ENCODE data around the gene AGK. TPM values are rescaled to one million over a fixed set of nuclear protein-coding genes. Genes with fewer than 3 reads are reported as not detected.

AGK gene
- total and polyA plus RNA-seq, 2 of the 8 experiments (the other 6 are each of a cell fraction or from before 2014, with no cell fraction given) = 25.8 to 34.0 TPM

DNA sequence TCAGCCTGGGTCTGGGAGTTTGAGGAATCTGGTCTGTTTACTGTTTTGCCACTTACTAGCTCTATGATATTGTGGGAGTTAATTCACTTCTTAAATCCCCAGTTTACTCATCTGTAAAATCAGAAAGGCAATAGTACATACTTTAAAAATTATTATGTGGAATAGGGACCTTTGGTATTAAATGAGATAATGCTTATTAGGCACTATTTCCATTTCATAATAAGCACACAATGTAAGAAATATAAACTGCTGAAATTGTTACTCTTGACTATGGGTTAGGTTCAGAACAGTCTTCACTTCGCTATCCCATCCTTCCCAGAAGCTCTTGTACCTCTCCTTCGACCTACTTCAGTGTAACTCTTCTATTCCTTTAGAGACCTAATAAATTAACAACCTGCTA is 47.2 kb downstream of the AGK start:
- no peak overlapping the region for H4K5ac ChIP-seq (ENCODE audit: insufficient read length, low read depth, low read length)
- WGBS, 2 experiments (ENCODE audit: extremely low coverage in 1 of 2, insufficient coverage in 1 of 2, insufficient read length in 1 of 2, insufficient replicate concordance in 2 of 2, low coverage in 1 of 2, low lambda C conversion rate in 2 of 2, missing lambda C conversion rate in 1 of 2) = 98% methylated on average over 2 of the region's 2 CpGs; no CpG with 5 or more reads in 1 of the 2 experiments
- H3K23me2 ChIP-seq (ENCODE audit: low read depth, low read length) = no peaks in the 10 kb centered on the region
- H2BK5ac ChIP-seq (ENCODE audit: low read depth, low read length) = no peak overlapping the region
- peaks cover 0 to 14% (median 0%) of the 10 kb centered on the region in 4 experiments; a peak in 2 of 8 replicates for H3K36me3 ChIP-seq (ENCODE audit: control insufficient read depth in 2 of 4, insufficient read depth in 4 of 4, low read length in 3 of 4)
- FAIRE-seq = no peak
- H2BK15ac ChIP-seq (ENCODE audit: low read length) = no peak overlapping the region
- no peak overlapping the region for H3K14ac ChIP-seq (ENCODE audit: insufficient read length)
- H3K18ac ChIP-seq (ENCODE audit: extremely low read depth, low read length) = no peak overlapping the region
- peaks cover 0 to 3% (median 1%) of the 10 kb centered on the region in 4 experiments; a peak in 2 of 7 replicates for H3K4me1 ChIP-seq (replicated peaks in 1 of 4; ENCODE audit: control insufficient read depth in 3 of 4, insufficient read depth in 4 of 4, low read length in 3 of 4)
- H3K4me3 ChIP-seq (ENCODE audit: extremely low read depth in 1 of 4, insufficient read depth in 2 of 4, low read depth in 3 of 4, low read length in 4 of 4) = no peak overlapping the region
- no peak overlapping the region for H4K91ac ChIP-seq (replicated peaks; ENCODE audit: insufficient read length, low read length)
- H3K23ac ChIP-seq (ENCODE audit: insufficient read length) = no peak overlapping the region
- H2BK20ac ChIP-seq (ENCODE audit: low read length) = no peak overlapping the region
- H2AK5ac ChIP-seq (ENCODE audit: low read depth, low read length) = no peak overlapping the region
- H3K4me2 ChIP-seq (ENCODE audit: insufficient read depth in 1 of 2, low read depth in 2 of 2, low read length in 2 of 2) = no peak overlapping the region
- no peak overlapping the region for H2BK120ac ChIP-seq (replicated peaks; ENCODE audit: low read depth, low read length)
- ChIA-PET POLR2A (ENCODE audit: partially characterized antibody) (no interaction called here), CTCF (ENCODE audit: partially characterized antibody) (no interaction called here)
- H3K9ac ChIP-seq (replicated peaks in 1 of 4; ENCODE audit: extremely low read depth in 1 of 4, low read depth in 3 of 4, low read length in 3 of 4) = no peak overlapping the region
- no peak overlapping the region for H2BK12ac ChIP-seq (ENCODE audit: low read depth, low read length)
- DNase-seq (ENCODE audit: low read depth in 1 of 2, low spot score in 2 of 2) = no peak
- H3K27me3 ChIP-seq (replicated peaks in 1 of 4; ENCODE audit: control insufficient read depth in 3 of 4, extremely low read depth in 1 of 4, insufficient read depth in 3 of 4, low read length in 3 of 4) = no peaks in the 10 kb centered on the region
- no peak overlapping the region for H3K4ac ChIP-seq (replicated peaks; ENCODE audit: insufficient read length, low read depth, low read length)
- H4K20me1 ChIP-seq (replicated peaks in 1 of 2; ENCODE audit: control insufficient read depth in 1 of 2, insufficient read depth in 2 of 2, low read length in 2 of 2) = no peaks in the 10 kb centered on the region
- no peak overlapping the region for H2AFZ ChIP-seq (ENCODE audit: low read length)
- H3K9me3 ChIP-seq (ENCODE audit: insufficient read depth in 2 of 2, low read depth in 1 of 2, low read length in 1 of 2) = no peaks in the 10 kb centered on the region
- H4K8ac ChIP-seq (ENCODE audit: extremely low read depth, insufficient read depth, low read length) = no peak overlapping the region
- no peak overlapping the region for H3K56ac ChIP-seq (replicated peaks; ENCODE audit: insufficient read length, low read depth, low read length)
- H3K79me1 ChIP-seq (ENCODE audit: low read depth, low read length) = no peaks in the 10 kb centered on the region
- H3K79me2 ChIP-seq (ENCODE audit: control insufficient read depth in 1 of 2, insufficient read depth in 2 of 2, low read length in 2 of 2) = no peaks in the 10 kb centered on the region
- H3K27ac ChIP-seq (ENCODE audit: low read depth, low read length) = no peak overlapping the region
- TF ChIP-seq SAP30 (IDR thresholded peaks at IDR 0.05; ENCODE audit: insufficient read depth, insufficient replicate concordance, low read length) (no peak), SRF (IDR thresholded peaks at IDR 0.05; ENCODE audit: low read depth, low read length) (no peak), BRCA1 (IDR thresholded peaks at IDR 0.05; ENCODE audit: low read depth, low read length) (no peak), ASH2L (IDR thresholded peaks at IDR 0.05; ENCODE audit: low read length) (no peak), CEBPB (IDR thresholded peaks at IDR 0.05; ENCODE audit: low read depth, low read length) (no peak), YY1 (IDR thresholded peaks at IDR 0.05; ENCODE audit: low read depth, low read length) (no peak), ATF3 (IDR thresholded peaks at IDR 0.05; ENCODE audit: insufficient read depth, low read depth, low read length) (no peak), ATF2 (IDR thresholded peaks at IDR 0.05; ENCODE audit: low read length) (no peak), CHD1 (IDR thresholded peaks at IDR 0.05; ENCODE audit: low read depth, low read length) (no peak)
- TF ChIP-seq, protein P1, sequence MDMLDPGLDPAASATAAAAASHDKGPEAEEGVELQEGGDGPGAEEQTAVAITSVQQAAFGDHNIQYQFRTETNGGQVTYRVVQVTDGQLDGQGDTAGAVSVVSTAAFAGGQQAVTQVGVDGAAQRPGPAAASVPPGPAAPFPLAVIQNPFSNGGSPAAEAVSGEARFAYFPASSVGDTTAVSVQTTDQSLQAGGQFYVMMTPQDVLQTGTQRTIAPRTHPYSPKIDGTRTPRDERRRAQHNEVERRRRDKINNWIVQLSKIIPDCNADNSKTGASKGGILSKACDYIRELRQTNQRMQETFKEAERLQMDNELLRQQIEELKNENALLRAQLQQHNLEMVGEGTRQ (IDR thresholded peaks at IDR 0.05; ENCODE audit: low read length) = no peak
